ENCODE results near the gene BCL11A. TPM values are rescaled to one million over a fixed set of nuclear protein-coding genes. Genes with fewer than 3 reads are reported as not detected.

The BCL11A gene
- total and polyA plus RNA-seq, 2 donors from 2014 or later: 1.4 to 8.7 TPM

DNA sequence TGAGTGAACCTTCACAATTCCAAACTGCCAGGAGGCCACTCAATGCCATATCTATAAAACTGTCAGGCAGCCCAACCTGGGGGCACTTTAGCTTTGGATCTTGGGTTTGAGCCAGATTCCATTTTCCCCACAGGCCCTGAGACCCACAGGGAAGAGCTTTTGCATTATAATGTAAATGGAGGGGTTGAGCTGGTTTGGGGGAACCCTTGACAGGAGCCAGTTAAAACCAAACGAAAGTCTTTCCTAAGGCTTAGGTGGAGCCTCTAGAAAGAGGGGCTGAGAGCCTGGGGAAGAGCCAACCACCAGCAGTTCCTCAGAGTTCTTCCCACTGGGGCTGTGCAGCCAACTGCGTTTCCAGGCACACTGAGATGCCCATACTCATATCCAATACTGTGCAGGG lies 42.7 kb downstream of the BCL11A start:
- FAIRE-seq (no peak), DNase-seq (no peak)
- intact Hi-C loops (cut with DNase I): no loop called here
- Histone ChIP-seq H3K27ac (ENCODE audit: low read depth in 2 of 2, low read length in 2 of 2) (no peak overlapping the region), H3K9ac (ENCODE audit: low read length in 3 of 3) (no peak overlapping the region), H3K36me3 (ENCODE audit: control insufficient read depth in 2 of 3, insufficient read depth in 3 of 3, low read length in 3 of 3) (no peaks in the 10 kb centered on the region), H3K4me1 (ENCODE audit: control insufficient read depth in 2 of 3, insufficient read depth in 2 of 3, low read depth in 1 of 3, low read length in 3 of 3) (no peaks in the 10 kb centered on the region), H3K4me3 (ENCODE audit: low read length in 3 of 3) (no peak overlapping the region), H3K9me3 (ENCODE audit: control insufficient read depth in 2 of 3, insufficient read depth in 1 of 3, low read length in 3 of 3) (no peaks in the 10 kb centered on the region), H3K27me3 (ENCODE audit: control insufficient read depth, insufficient read depth, low read length) (no peaks in the 10 kb centered on the region)
- TF ChIP-seq, protein P1, sequence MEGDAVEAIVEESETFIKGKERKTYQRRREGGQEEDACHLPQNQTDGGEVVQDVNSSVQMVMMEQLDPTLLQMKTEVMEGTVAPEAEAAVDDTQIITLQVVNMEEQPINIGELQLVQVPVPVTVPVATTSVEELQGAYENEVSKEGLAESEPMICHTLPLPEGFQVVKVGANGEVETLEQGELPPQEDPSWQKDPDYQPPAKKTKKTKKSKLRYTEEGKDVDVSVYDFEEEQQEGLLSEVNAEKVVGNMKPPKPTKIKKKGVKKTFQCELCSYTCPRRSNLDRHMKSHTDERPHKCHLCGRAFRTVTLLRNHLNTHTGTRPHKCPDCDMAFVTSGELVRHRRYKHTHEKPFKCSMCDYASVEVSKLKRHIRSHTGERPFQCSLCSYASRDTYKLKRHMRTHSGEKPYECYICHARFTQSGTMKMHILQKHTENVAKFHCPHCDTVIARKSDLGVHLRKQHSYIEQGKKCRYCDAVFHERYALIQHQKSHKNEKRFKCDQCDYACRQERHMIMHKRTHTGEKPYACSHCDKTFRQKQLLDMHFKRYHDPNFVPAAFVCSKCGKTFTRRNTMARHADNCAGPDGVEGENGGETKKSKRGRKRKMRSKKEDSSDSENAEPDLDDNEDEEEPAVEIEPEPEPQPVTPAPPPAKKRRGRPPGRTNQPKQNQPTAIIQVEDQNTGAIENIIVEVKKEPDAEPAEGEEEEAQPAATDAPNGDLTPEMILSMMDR (IDR thresholded peaks at IDR 0.05; ENCODE audit: borderline replicate concordance, extremely low read depth, insufficient read depth): no peak

DNA sequence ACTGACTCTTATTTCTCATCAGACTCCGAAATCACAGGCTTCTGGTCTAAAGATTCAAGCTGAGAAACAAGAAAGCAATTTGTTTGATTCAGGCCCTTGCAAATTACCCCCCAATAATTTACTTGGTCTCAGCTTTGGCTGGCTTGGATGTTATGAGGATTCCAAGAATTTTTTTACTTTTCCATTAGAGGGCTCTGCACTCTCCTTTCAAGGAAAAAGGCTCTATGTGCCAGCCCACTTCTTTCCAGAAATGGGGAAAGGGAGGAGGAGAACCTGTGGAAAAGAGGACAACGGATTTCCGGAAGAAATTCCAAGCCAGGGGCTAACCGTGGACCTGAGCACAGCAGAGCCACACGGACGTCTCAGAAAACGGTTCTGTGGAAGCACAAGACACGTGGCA lies 44.4 kb downstream of the BCL11A start:
- H3K9ac ChIP-seq (ENCODE audit: low read length in 3 of 3): no peak overlapping the region
- intact Hi-C loops (cut with DNase I): no loop called here
- FAIRE-seq: no peak

DNA sequence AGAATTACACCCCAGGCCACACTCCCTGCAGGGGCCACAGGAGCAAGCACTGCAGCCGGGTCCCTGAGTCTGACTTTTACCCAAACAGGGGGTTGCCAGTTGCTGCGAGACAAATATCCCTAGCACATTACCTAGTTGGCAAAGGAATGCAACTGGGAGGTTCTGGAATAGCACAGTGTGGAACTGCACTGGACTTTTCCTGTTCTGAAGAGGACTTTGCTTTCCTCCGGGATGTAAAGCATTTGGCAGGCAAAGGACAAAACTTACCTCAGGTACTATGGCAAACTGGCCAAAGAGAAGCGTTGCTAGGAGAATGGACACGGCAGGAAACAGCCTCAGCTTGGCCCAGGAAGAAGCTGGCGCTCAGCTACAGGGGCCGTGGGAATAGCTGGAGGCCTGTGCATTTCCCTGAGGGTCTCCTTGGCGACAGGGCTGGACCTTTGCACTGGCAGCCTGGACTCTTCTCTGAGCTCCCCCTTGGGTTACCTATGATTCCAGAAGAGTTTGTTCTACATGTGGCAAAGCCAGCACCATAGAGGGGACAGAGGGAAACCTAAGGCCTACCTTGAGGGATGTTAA lies 45.0 kb downstream of the BCL11A start:
- Histone ChIP-seq H3K4me1 (ENCODE audit: control insufficient read depth in 2 of 3, insufficient read depth in 2 of 3, low read depth in 1 of 3, low read length in 3 of 3) (no peaks in the 10 kb centered on the region), H3K36me3 (ENCODE audit: control insufficient read depth in 2 of 3, insufficient read depth in 3 of 3, low read length in 3 of 3) (no peaks in the 10 kb centered on the region), H3K9ac (ENCODE audit: low read length in 3 of 3) (no peak overlapping the region), H3K9me3 (ENCODE audit: control insufficient read depth in 2 of 3, insufficient read depth in 1 of 3, low read length in 3 of 3) (no peaks in the 10 kb centered on the region), H3K27me3 (ENCODE audit: control insufficient read depth, insufficient read depth, low read length) (no peaks in the 10 kb centered on the region), H3K4me3 (ENCODE audit: low read length in 3 of 3) (no peak overlapping the region), H3K27ac (ENCODE audit: low read depth in 2 of 2, low read length in 2 of 2) (no peak overlapping the region)
- TF ChIP-seq, protein P1 (IDR thresholded peaks at IDR 0.05; ENCODE audit: borderline replicate concordance, extremely low read depth, insufficient read depth): no peak
- intact Hi-C loops (cut with DNase I): no loop called here
- FAIRE-seq (no peak), DNase-seq (peak in 1 of 5 donors; percentile 23)

More for the DNA sequence above, 44.4 kb downstream of the BCL11A start:
- Histone ChIP-seq H3K27ac (ENCODE audit: low read depth in 2 of 2, low read length in 2 of 2) (no peak overlapping the region), H3K36me3 (ENCODE audit: control insufficient read depth in 2 of 3, insufficient read depth in 3 of 3, low read length in 3 of 3) (no peaks in the 10 kb centered on the region), H3K4me1 (ENCODE audit: control insufficient read depth in 2 of 3, insufficient read depth in 2 of 3, low read depth in 1 of 3, low read length in 3 of 3) (no peaks in the 10 kb centered on the region), H3K9me3 (ENCODE audit: control insufficient read depth in 2 of 3, insufficient read depth in 1 of 3, low read length in 3 of 3) (no peaks in the 10 kb centered on the region), H3K4me3 (ENCODE audit: low read length in 3 of 3) (no peak overlapping the region), H3K27me3 (ENCODE audit: control insufficient read depth, insufficient read depth, low read length) (no peaks in the 10 kb centered on the region)
- TF ChIP-seq, protein P1 (IDR thresholded peaks at IDR 0.05; ENCODE audit: borderline replicate concordance, extremely low read depth, insufficient read depth): no peak
- DNase-seq: no peak

Measured in kidney (tissue), 14 donors.